OCI-LY7 (cell line): Measurements from ENCODE around the gene AGBL3.

ENCODE experiments used
- CTCF ChIP-seq: fragments of 200-600 bp; sonication (generic); conservative IDR thresholded peaks from 2 replicates; pipeline ENCODE4 v1.5.1; 2014; ENCODE audit warnings: mild to moderate bottlenecking, antibody characterized with exemption, low read length, moderate library complexity, mixed read lengths
- EZH2phosphoT487 ChIP-seq: fragments of 200-600 bp; sonication (generic); IDR thresholded peaks from 2 replicates; pipeline ENCODE4 v1.6.1; 2018; ENCODE audit warnings: low read depth, borderline replicate concordance, mild to moderate bottlenecking, mixed run types, antibody characterized with exemption, low read length, moderate library complexity, mixed read lengths

- no peak for TF ChIP-seq CTCF
- TF ChIP-seq EZH2phosphoT487: no peak
Observed at GRCh38 chr7:134947831-134948230, 38.5 kb upstream of the AGBL3 start.
